ENCODE data around the gene ARMC12. TPM values are rescaled to one million over a fixed set of nuclear protein-coding genes. Genes with fewer than 3 reads are reported as not detected.
"Not testable (repeated sequence)": the region's sequence is repeated elsewhere in the genome, so short reads cannot be mapped to it uniquely, and the experiment has no call there.

Gene ARMC12
- polyA plus RNA-seq, 1 experiment: 0.96 TPM

GRCh38 chr6:35691027-35691824 lies 45.6 kb upstream of the ARMC12 start:
- Histone ChIP-seq H3K27me3 (ENCODE audit: control insufficient read depth, insufficient read depth, low read length) (no peaks in the 10 kb centered on the region), H3K36me3 (ENCODE audit: control insufficient read depth, insufficient read depth, low read length) (no peaks in the 10 kb centered on the region), H3K4me3 (ENCODE audit: low read depth, low read length) (no peak overlapping the region)
- TF ChIP-seq CTCF (IDR thresholded peaks at IDR 0.05; ENCODE audit: insufficient read depth, low read depth, low read length): no peak
- CTCF ChIA-PET: interaction anchor here (1.0 kb wide), 2 partner anchors 41 to 47 kb away, joined by 3 read pairs; no protein-coding TSS in a partner anchor
- POLR2A ChIA-PET: no interaction called here
- DNase-seq (ENCODE audit: low read depth): no peak

- Histone ChIP-seq H3K27me3 (ENCODE audit: control insufficient read depth, insufficient read depth, low read length) (no peaks in the 10 kb centered on the region), H3K36me3 (ENCODE audit: control insufficient read depth, insufficient read depth, low read length) (no peaks in the 10 kb centered on the region), H3K4me3 (ENCODE audit: low read depth, low read length) (no peak overlapping the region)
- DNase-seq (ENCODE audit: low read depth): no peak
- ChIA-PET CTCF (no interaction called here), POLR2A (no interaction called here)
- TF ChIP-seq CTCF (IDR thresholded peaks at IDR 0.05; ENCODE audit: insufficient read depth, low read depth, low read length): no peak
Measured at GRCh38 chr6:35694462-35694861, 42.4 kb upstream of the ARMC12 start.

- H3K36me3 ChIP-seq (ENCODE audit: control insufficient read depth, insufficient read depth, low read length); POLR2A ChIA-PET; CTCF ChIA-PET: not testable (repeated sequence)
Measured at GRCh38 chr6:35698430-35698829, 38.4 kb upstream of the ARMC12 start.

GRCh38 chr6:35698858-35699257 lies 38.0 kb upstream of the ARMC12 start:
- DNase-seq (ENCODE audit: low read depth): no peak
- ChIA-PET POLR2A (no interaction called here), CTCF (no interaction called here)
- no peak overlapping the region for H3K4me3 ChIP-seq (ENCODE audit: low read depth, low read length)
- H3K27me3 ChIP-seq (ENCODE audit: control insufficient read depth, insufficient read depth, low read length): no peaks in the 10 kb centered on the region
- TF ChIP-seq CTCF (IDR thresholded peaks at IDR 0.05; ENCODE audit: insufficient read depth, low read depth, low read length): no peak
- H3K36me3 ChIP-seq (ENCODE audit: control insufficient read depth, insufficient read depth, low read length): no peaks in the 10 kb centered on the region

More at GRCh38 chr6:35698430-35698829, 38.4 kb upstream of the ARMC12 start:
- not testable (repeated sequence) for H3K4me3 ChIP-seq (ENCODE audit: low read depth, low read length); DNase-seq (ENCODE audit: low read depth); H3K27me3 ChIP-seq (ENCODE audit: control insufficient read depth, insufficient read depth, low read length)

- H3K4me3 ChIP-seq (ENCODE audit: low read depth, low read length): no peak overlapping the region
- no peak for TF ChIP-seq CTCF (IDR thresholded peaks at IDR 0.05; ENCODE audit: insufficient read depth, low read depth, low read length)
- ChIA-PET CTCF (interaction anchor here (0.9 to 1.3 kb wide), 2 partner anchors 23 to 34 kb away, joined by 5 read pairs; no protein-coding TSS in a partner anchor), POLR2A (no interaction called here)
- H3K36me3 ChIP-seq (ENCODE audit: control insufficient read depth, insufficient read depth, low read length): no peaks in the 10 kb centered on the region
- DNase-seq (ENCODE audit: low read depth): no peak
- no peaks in the 10 kb centered on the region for H3K27me3 ChIP-seq (ENCODE audit: control insufficient read depth, insufficient read depth, low read length)
Measured at GRCh38 chr6:35703554-35703953, 33.3 kb upstream of the ARMC12 start.

All from BJ (cell line).